HG03439 (cell line): ENCODE measurements around the gene TMOD1.
"Not testable (repeated sequence)": the region's sequence is repeated elsewhere in the genome, so short reads cannot be mapped to it uniquely, and the experiment has no call there.

ENCODE experiments used
- ATAC-seq: cut with Tn5 transposase; IDR thresholded peaks from one replicate; pipeline ENCODE4 v1.9.1; 2021; ENCODE audit warnings: mild to moderate bottlenecking, moderate library complexity; ENCODE audit not compliant: unreplicated experiment

TMOD1 gene

DNA sequence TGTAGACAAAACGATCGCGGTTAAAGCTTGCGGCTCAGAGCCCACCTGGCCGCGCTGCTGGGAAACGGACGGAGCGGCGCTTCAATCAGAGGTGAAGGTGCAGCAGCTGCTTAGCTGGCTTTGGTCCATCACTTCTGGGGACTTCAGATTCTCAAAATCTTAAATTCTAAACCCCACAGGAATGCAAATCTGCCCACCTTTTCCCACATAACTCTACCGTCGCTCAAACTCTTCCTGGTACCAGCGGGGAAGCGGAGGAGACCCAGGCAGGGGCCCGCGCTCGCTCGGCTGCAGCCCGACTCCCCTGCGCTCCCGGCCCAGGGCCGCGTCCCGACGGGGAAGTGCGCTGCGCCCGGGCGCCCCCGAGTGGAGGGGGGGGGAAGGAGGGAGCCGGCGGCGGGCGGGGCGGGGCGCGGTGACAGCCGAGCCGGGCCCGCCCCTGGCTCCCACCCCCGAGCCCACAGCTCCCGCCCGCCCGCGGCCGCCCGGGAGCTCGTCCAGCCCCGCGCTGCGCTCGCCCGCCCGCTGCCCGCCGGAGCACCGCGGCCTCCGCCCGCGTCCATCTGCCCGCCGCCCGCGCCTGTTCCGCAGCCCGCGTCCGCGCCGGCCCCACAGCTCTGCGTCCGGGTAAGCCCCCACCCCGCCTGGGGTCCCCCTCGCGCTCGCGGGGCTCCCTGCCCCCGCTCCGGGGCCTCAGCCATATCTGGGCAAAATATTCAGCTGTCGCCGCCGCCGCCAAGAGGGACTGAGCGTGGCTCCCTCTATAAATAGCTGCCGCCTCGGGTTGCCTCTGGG is at the start of gene TMOD1:
Gene TMOD1 (plus strand): TSS at position 490 of the 795 bp plus-strand sequence. CDS start 22,523 bp downstream, outside the sequence.
- peak; percentile 81 for ATAC-seq

DNA sequence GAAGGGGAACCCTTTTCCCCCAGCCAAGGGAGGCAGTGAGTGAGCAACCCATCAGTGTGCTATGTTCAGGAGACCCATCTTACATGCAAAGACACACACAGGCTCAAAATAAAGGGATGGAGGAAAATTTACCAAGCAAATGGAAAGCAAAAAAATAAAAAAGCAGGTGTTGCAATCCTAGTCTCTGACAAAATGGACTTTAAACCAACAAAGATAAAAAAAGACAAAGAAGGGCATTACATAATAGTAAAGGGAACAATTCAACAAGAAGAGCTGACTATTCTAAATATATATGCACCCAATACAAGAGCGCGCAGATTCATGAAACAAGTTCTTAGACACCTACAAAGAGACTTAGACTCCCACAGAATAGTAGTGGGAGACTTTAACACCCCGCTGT is 47.9 kb upstream of the TMOD1 start:
- not testable (repeated sequence) for ATAC-seq

DNA sequence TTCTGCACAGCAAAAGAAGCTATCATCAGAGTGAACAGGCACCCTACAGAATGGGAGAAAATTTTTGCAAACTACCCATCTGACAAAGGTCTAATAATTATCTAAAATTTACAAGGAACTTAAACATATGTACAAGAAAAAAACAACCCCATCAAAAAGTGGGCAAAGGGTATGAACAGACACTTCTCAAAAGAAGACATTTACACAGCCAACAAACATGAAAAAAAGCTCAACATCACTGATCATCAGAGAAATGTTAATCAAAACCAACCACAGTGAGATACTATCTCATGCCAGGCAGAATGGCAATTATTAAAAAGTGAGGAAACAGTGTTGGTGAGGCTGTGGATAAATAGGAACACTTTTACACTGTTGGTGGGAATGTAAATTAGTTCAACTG is 44.6 kb upstream of the TMOD1 start:
- ATAC-seq = not testable (repeated sequence)

DNA sequence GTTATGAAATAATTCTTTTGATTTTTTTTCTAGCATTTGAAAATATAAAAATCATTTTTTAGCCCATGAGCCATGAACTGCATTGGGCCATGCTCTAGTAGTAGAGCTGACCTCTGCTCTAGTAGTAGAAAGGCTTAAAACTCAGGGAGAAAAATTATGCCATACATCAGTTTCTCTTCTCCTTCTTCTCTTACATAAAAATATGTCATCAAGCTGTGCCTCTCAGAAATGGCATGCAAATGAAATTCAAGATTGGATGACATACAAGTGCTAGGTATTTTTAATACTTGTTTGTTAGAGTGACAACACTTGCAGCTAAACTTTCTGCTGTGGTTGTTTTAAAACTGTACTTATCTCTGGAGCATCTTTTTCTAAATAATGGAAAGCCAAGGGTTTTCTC is 42.1 kb upstream of the TMOD1 start:
- no peak for ATAC-seq

DNA sequence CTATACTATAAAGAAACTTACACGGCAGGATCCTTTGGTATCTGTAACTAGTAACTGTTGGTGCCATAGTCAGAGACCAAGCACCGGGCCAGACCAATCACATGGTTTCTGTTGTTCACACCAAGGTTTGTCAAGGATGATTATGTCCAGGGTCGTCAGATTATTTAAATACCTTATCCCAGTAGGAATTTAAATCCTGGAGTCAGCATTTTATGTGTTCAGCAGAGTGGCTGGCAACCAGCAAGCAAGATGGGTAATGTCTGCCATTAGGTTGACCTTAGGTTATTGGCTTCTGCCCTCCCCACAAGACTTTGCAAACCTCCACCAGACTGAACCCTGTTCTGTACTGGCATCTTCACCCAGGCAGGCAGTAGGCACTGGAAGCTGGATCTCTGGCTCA is 39.3 kb upstream of the TMOD1 start:
- no peak for ATAC-seq

DNA sequence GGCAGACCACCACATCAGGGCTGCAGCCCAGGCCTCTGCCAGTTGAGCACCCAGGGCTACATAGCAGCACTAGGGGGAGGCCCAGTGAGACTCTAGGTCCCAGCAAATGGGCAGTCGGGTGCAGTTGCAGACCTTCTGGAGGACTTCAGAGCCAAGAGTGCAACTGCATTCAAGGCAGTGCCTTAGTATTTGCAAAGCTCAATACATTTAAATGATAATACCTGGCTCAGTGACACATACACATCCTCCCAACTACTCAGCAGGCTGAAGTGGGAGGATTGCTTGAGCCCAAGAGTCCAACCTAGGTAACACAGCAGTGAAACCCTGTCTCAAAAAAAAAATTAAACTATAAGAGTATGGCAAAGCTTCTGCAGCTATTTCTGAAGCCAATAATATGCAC is 38.6 kb upstream of the TMOD1 start:
- no peak for ATAC-seq

DNA sequence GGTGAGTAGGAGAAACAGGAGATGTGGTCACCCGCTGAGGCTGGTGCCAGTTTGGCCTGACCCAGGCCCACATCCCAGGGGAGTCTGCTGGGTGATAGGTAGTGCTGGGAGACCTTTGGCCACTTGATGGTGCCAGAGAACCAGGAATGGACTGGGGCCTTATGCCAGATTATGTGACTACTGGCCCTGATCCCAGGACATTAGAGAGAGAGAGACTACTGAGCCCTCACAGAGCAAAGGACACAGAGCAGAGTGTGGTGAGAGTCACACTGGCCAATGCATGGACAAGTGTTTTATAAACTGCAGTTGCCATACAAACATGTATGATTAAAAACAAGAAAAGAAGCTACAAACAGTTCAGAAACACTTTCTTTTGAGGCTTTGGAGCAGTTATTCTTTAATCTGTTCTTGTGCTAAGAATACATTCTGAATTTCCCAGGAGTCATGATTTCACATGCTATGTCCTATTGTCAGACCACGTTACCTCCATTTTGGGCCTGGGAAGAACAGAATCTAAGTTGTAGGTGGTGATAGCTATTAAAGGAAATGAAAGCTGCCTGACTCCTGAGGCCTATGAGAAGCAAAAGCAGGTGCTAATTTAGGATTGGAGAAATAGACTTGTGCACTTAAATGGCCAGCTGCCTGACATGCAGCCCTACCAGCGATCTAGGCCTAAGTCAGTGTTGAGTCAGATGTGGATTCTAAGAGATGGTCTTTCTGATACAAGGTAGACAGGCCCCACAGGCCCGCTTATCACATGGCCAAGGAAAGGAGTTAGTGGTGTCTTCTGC is 32.6 kb upstream of the TMOD1 start:
- ATAC-seq = peak; percentile 72

DNA sequence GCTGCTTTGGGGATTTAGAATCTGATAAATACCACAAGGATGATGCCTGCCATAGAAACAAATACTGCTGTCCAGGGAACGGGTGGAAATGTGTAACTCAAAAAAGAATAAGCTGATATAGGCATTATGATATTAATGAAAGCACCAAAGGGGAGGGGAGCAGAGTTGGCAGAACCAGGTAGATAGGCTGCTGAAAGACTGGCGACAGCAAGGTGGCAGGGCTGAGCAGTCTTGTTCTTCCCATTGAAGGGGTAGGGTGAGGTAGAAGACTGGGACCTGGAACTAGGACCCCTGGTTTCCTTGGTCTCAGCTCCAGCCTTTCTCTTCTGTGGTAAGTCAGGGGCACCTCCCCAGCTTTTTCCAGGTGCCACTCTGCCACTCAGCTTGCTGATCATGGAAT is 31.4 kb upstream of the TMOD1 start:
- ATAC-seq = no peak

DNA sequence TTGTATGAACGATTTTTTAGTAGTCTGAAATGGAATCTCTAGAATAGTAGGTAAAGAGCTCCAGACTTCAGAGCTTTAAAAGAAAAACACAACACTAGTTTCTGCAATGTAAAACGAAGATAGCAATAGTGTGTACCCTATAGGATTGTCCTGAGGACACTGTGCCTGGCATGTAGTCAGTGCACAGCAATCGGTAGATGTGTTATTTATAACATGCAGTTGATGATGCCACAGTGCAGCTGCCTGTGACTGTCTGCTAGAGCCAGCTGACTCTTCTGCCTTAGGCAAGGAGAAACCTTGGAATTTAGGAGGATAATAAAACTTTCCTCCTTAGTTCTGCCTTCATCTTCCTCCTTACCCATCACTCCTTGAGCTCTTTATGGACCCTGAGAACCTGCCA is 27.7 kb upstream of the TMOD1 start:
- ATAC-seq = no peak

DNA sequence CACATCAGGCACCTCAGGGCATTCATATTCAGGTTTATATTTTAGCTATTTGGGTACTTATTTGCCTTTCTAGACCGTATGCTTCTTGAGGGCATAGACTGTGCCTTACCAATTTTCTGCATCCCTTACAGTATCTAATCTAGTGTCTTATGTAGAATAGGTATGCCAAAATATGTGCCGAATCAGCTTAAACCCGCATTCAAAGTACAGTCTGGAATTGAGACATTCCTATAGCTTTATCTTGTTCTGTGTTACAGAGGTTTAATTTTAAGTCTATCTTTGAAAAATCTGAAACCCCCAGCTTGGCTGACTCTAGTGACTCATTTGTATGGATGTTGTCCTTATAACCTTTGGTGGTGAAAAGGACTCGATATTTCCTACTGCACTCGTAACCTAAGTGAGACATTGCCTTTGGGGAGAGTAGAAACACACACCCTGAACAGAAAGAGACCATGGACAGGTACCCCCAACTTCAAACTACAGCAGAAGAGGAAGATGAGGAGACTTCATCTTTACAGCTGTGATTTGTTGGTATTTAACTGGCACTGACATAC is 27.0 kb upstream of the TMOD1 start:
- no peak for ATAC-seq

DNA sequence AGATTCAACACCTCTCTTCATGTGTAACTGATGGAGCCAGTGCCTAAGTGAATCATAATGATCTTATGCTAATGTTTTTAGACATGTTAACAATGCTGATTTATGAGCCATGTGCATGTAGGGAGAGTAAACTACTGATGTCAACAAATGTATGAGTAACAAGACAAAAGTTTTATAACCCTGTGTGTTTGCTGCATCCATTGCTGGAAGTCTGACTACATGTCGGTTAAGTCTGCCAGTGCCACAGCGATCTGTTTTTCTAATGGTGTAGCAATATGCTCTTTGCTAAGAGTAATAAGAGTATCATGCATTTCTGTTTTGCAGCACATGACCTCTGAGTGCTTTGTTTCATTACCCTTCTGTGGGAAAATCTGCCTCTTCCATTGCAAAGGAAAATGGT is 26.4 kb upstream of the TMOD1 start:
- ATAC-seq = no peak

DNA sequence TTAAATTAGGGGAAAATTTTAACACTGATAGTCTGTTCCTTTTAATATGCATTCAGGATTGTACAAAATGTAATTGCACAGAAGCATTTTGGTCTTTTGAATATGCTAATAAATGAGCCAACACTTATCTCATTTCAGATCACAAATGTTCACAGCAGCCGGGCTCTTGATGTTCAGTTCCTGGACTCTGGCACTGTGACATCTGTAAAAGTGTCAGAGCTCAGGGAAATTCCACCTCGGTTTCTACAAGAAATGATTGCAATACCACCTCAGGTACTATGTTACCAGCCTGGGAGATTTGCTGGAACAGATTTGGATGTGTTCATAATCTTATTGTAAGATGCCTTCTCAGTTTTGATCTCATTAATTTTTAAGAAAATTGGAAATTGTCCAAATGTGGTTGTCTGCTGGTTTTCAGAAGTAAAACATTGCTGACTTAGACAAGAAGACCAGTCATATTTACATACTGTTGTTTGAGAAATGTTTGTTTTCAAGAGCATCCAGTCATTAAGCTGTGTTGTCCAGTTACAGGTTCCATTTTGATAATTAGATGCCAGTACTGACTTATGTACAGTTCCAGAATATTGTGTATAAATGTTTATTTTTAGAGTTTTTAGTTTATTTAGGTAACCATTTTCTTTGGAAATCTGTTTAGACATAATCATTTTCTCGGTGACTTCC is 23.0 kb upstream of the TMOD1 start:
- ATAC-seq = no peak

DNA sequence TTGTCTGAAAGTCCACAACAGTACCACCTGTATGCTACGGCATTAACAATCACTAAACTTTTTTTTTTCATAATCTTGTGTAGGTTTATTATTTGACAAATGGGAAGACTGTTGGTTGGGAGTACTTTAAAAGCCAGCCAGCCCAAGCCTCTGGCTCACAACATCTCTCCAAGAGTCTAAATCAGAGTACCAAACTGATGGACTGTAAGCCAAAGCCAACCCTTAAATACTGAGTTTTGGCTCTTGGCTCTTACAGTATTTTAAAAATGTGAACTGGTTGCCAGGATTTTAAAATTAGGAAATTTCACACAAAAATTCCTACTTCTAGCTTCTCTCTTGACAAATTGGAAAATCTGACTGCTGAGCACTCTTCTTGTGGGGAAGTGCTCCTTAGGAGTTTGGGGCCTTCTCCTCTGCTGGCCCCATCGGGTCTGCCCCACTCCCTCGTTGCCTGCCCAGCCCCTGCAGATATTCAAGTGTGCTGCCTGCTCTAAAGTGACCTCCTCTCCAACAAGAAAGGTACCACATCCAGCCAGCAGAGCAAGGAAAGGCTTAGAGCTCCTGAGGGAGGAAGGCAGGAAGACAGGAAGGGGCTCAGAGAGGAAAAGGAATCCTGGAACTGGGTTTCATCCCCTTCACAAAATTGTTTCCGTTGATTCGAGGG is 21.8 kb upstream of the TMOD1 start:
- ATAC-seq = no peak

DNA sequence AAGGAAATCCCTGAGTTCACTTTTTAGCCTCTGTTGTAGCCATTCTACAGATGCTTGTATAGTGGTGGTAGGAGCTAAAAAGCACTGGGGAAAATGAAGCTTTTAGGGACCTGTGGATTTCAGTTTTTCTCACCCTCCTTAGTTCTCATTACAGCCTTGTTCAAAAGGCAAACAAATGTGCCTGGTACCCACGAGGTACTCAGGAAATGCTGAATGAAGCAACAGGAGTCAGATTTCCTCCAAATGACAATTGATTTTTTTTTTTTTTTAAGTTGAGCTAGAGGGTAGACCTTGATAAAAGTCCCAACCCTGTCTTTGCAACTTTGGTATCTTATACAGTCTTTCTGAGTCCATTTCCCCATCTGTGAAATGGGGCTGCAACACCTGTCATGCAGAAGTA is 21.3 kb upstream of the TMOD1 start:
- no peak for ATAC-seq

DNA sequence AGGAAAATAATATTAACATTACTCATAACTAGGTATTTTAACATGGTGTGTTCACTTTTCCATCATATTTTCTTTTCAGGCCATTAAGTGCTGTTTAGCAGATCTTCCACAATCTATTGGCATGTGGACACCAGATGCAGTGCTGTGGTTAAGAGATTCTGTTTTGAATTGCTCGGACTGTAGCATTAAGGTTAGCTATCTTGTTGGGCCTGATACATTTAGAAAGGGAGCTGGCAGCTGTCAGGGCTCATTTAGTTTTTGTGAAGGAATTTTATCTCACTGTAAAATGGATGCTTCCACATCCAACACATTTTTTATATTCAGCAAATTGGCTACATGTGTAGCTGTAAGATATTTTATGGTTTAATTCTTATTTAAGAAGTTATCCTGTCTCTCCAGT is 20.7 kb upstream of the TMOD1 start:
- no peak for ATAC-seq

DNA sequence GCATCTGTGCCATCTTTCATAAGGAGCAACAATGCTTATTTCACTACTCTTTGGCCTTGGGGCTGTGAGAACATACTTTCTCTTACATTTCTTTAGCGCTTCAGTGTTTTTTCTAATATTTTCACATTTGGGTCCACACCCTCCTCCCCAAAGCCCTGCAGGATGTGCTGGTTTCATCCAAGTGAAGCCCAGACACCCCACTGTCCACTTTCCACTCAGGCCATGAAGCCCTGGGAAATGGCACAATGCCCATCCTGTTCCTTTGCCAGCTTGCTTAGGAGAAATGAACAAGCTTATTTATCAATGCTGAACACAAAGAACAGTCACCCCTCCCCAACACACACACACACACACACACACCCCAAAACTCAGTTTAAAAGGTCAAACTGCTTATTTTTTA is 17.3 kb upstream of the TMOD1 start:
- ATAC-seq = no peak

DNA sequence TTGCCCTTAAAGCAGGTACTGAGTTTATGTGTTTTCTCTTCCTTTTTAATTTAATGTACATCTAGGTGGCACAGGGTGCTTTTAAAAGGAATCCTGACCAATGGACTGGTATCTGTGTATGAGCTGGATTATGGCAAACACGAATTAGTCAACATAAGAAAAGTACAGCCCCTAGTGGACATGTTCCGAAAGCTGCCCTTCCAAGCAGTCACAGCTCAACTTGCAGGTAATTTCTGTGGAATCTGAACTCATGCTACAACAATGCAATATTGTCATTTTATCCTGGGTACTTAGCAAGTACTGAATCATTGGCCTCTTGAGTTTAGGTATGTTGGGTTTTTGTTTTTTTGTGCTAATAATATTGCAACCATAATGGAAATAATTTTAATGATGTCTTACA is 14.4 kb upstream of the TMOD1 start:
- ATAC-seq = no peak

DNA sequence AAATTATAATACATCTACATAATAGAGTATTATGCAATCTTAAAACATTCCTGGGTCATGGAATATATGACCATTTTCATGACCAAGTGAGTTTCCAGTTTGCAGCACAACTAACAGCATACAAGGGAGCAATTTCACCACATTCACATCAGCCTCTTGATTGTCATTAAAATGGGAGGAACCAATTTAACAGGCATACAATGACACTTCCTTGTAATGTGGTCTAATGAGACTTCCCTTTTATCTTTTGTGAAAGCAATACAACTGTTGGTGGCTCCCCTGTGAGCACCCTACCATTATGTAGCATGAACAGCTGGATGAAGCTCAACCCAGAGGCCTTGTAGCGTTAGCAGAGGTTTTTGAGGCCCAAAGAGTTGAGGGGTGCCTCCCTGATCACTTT is 13.6 kb upstream of the TMOD1 start:
- no peak for ATAC-seq

DNA sequence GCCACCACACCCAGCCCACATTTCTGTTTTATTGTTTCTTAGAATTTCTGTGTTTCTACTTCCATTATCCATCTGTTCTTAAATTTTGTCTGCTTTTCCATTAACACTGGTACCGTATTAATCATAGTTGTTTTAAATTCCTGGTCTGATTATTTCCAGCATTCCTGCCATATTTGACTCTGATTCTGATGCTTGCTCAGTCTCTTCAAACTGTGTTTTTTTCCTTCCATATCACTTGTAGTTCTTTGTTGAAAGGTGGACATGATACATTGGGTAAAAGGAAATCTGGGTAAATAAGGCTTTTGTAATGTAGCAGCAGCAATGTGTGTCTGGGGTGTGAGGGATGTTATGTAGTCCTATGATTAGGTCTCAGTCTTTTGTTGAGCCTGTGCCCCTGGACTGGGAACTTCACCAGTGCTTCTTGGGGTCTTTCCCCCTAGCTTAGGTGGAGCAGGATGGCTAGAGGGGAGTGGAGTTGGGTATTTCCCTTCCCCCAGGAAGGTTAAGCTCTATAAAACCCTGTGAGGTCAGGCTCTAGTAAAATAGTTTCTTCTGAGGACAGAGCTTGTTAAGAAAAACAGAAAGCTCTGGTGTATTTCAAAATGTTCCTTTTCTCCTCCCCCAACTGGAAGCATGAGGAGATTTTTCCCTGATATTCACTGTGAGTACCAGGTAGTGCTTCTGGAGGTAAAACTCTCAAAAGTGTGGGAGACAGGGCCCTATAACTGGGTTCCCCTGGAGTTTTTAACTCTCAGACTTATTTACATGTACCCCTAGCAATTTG is 10.1 kb upstream of the TMOD1 start:
- ATAC-seq = no peak
